ENCODE data around the gene DAPK1. TPM values are rescaled to one million over a fixed set of nuclear protein-coding genes. Genes with fewer than 3 reads are reported as not detected.

The DAPK1 gene
- polyA plus RNA-seq, 1 experiment: 0.12 TPM

GRCh38 chr9:87677776-87678587, 180.3 kb downstream of the DAPK1 start:
- no peak for DNase-seq (ENCODE audit: low read depth, low spot score)
- Histone ChIP-seq H3K9me3 (ENCODE audit: control insufficient read depth, insufficient read depth, low read length) (no peaks in the 10 kb centered on the region), H3K27ac (ENCODE audit: low read depth, low read length) (no peak overlapping the region), H3K4me3 (ENCODE audit: low read depth, low read length) (no peak overlapping the region), H3K27me3 (ENCODE audit: control insufficient read depth, insufficient read depth, low read length) (peaks cover 6% of the 10 kb centered on the region)
- ChIA-PET CTCF (interaction anchor here (0.6 to 14.1 kb wide), 13 partner anchors 9 to 370 kb away, joined by 3 to 188 read pairs (median 3); no protein-coding TSS in a partner anchor), POLR2A (no interaction called here)
- TF ChIP-seq CTCF (IDR thresholded peaks at IDR 0.05; ENCODE audit: low read depth, low read length): no peak

- ChIA-PET CTCF (interaction anchor here (0.6 to 14.1 kb wide), 9 partner anchors 10 to 370 kb away, joined by 3 to 188 read pairs (median 3); no protein-coding TSS in a partner anchor), POLR2A (no interaction called here)
- Histone ChIP-seq H3K27ac (ENCODE audit: low read depth, low read length) (no peak overlapping the region), H3K27me3 (ENCODE audit: control insufficient read depth, insufficient read depth, low read length) (peaks cover 5% of the 10 kb centered on the region), H3K4me3 (ENCODE audit: low read depth, low read length) (no peak overlapping the region), H3K9me3 (ENCODE audit: control insufficient read depth, insufficient read depth, low read length) (no peaks in the 10 kb centered on the region; the same call in 1 of the 2 replicates)
- peak; percentile 90 for TF ChIP-seq CTCF (IDR thresholded peaks at IDR 0.05; ENCODE audit: low read depth, low read length)
- DNase-seq (ENCODE audit: low read depth, low spot score): peak; percentile 50
Observed at GRCh38 chr9:87678650-87679355, 181.1 kb downstream of the DAPK1 start.

GRCh38 chr9:87681271-87682061, 183.8 kb downstream of the DAPK1 start:
- ChIA-PET CTCF (interaction anchor here (1.0 to 14.1 kb wide), 2 partner anchors 131 to 360 kb away, joined by 5 to 188 read pairs; no protein-coding TSS in a partner anchor), POLR2A (no interaction called here)
- Histone ChIP-seq H3K4me3 (ENCODE audit: low read depth, low read length) (no peak overlapping the region), H3K27me3 (ENCODE audit: control insufficient read depth, insufficient read depth, low read length) (peaks cover 5% of the 10 kb centered on the region), H3K9me3 (ENCODE audit: control insufficient read depth, insufficient read depth, low read length) (no peaks in the 10 kb centered on the region; the same call in 1 of the 2 replicates), H3K27ac (ENCODE audit: low read depth, low read length) (no peak overlapping the region)
- DNase-seq (ENCODE audit: low read depth, low spot score): no peak
- no peak for TF ChIP-seq CTCF (IDR thresholded peaks at IDR 0.05; ENCODE audit: low read depth, low read length)

GRCh38 chr9:87682085-87682484, 184.4 kb downstream of the DAPK1 start:
- H3K4me3 ChIP-seq (ENCODE audit: low read depth, low read length): no peak overlapping the region
- peaks cover 5% of the 10 kb centered on the region for H3K27me3 ChIP-seq (ENCODE audit: control insufficient read depth, insufficient read depth, low read length)
- DNase-seq (ENCODE audit: low read depth, low spot score): no peak
- ChIA-PET CTCF (interaction anchor here (14.1 kb wide), 1 partner anchor 130 kb away, joined by 188 read pairs; no protein-coding TSS in a partner anchor), POLR2A (no interaction called here)
- no peak for TF ChIP-seq CTCF (IDR thresholded peaks at IDR 0.05; ENCODE audit: low read depth, low read length)
- no peak overlapping the region for H3K27ac ChIP-seq (ENCODE audit: low read depth, low read length)
- no peaks in the 10 kb centered on the region; the same call in 1 of the 2 replicates for H3K9me3 ChIP-seq (ENCODE audit: control insufficient read depth, insufficient read depth, low read length)

Measured in AG04450 (cell line).